Measurements from ENCODE around the gene HDDC3.
"Not testable (repeated sequence)": the region's sequence is repeated elsewhere in the genome, so short reads cannot be mapped to it uniquely, and the experiment has no call there.

The HDDC3 gene

GRCh38 chr15:90907838-90908507, 24.4 kb downstream of the HDDC3 start:
- no peak for DNase-seq

DNA sequence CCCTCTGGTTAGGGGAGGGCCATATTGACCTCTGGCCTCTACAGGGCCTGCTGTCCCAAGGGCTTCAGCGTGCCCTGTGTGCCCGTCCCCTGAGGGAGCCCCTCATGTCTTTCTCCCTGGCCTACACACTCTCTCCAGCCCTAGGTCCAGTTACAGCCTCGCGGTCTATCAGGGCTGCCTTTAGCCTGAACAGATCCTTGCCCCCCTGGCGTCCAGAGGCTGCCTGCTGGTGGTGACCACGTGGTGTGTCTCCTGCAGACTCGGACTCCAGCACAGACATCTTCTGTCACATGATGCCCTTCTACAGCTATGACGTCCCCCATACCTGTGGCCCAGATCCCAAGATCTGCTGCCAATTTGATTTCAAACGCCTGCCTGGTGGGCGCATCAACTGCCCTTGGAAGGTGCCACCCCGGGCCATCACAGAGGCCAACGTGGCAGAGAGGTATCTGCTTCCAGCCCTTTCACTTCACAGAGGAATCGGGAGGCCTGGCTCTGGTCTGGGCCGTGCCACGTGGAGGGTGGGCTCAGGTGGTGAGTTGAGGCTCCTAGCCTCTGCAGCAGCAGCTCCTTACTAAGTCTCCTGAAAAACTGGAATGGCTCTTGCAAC, 25.2 kb downstream of the HDDC3 start:
- DNase-seq: no peak

- DNase-seq: no peak
These were observed 26.0 kb downstream of the HDDC3 start for GRCh38 chr15:90906181-90906849.

DNA sequence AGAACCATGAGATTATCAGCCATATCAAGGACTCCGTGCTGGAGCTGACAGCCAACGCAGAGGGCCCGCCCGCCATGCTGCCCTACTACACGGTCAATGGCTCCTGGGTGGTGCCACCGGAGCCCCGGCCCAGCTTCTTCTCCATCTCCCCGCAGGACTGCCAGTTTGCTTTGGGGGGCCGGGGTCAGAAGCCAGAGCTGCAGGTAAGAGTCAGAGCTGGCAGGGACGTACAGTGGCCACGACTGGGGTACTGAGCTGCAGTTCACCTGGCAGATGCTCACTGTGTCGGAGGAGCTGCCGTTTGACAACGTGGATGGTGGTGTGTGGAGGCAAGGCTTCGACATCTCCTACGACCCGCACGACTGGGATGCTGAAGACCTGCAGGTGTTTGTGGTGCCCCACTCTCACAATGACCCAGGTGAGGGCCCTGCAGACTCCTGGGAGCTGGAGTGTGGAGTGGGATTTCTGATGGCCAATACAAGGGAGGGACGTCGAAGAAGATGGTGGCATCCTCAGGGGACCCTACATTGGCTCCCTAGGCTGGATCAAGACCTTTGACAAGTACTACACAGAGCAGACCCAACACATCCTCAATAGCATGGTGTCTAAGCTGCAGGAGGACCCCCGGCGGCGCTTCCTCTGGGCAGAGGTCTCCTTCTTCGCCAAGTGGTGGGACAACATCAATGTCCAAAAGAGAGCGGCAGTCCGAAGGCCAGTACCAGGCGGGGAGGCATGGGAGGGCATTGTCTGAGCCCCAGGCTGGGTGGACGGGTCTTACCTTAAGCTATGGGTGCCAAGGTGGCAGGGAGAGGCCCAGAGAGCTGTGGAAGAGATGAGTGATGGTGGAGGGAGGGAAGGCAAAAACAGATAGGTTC, 26.8 kb downstream of the HDDC3 start:
- DNase-seq: no peak

DNA sequence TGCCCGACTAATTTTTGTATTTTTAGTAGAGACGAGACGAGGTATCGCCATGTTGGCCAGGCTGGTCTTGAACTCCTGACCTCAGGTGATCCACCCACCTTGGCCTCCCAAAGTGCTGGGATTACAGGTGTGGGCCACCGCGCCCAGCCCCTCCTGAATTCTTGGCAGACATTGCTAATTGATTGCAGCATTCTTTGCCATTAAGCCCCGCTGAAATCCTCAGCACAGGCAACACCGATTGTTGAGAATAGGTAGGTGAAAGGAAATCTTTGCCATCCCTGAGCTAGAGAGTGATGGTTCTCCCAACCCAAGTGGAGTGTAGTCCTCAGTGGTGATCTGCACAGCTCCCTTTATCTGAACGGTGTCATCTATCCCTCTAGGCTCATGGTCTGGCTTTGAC, 27.6 kb downstream of the HDDC3 start:
- no peak for DNase-seq

DNA sequence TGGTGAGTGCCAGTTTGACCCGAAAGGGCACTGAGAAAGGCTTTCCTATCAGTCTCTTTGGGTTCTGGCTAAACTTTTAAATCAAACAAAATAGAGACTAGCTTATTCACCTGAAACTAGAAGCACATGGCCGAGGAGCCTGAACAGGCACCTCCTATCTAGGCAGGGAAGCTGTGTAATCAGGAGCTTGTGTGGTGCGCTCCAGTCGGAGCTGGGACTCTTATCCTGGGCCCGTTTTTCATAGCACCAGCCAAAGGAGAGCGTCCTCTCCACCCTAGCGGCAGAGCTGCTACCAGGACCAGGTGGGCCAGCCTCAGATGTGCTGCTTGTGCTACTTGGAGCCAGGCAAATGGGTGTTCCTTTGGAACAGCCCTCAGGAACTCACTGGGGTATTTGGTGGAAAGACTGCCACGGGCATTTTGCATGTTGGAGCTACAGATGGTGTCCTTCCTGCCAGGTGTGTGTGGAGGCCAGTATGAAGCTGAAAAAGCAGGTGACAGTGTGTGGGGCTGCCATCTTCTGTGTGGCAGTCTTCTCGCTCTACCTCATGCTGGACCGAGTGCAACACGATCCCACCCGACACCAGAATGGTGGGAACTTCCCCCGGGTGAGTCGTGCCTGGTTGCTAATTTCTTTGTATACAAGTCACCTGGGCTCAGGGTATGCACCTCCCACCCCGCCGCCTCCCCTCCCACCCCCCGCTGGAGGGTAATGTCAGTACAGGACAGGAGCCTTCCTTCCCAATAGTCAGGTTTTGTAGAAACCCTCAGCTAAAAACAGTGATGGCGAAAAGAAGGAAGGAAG, 28.4 kb downstream of the HDDC3 start:
- DNase-seq: peak; percentile 26 to 33

- peak; percentile 35 to 51 for DNase-seq
These were observed 29.3 kb downstream of the HDDC3 start, which contains the start of gene MAN2A2 for GRCh38 chr15:90902840-90903732. TSS of gene MAN2A2 (plus strand) at chr15:90903302. CDS start at chr15:90904208, 906 bp downstream.

DNA sequence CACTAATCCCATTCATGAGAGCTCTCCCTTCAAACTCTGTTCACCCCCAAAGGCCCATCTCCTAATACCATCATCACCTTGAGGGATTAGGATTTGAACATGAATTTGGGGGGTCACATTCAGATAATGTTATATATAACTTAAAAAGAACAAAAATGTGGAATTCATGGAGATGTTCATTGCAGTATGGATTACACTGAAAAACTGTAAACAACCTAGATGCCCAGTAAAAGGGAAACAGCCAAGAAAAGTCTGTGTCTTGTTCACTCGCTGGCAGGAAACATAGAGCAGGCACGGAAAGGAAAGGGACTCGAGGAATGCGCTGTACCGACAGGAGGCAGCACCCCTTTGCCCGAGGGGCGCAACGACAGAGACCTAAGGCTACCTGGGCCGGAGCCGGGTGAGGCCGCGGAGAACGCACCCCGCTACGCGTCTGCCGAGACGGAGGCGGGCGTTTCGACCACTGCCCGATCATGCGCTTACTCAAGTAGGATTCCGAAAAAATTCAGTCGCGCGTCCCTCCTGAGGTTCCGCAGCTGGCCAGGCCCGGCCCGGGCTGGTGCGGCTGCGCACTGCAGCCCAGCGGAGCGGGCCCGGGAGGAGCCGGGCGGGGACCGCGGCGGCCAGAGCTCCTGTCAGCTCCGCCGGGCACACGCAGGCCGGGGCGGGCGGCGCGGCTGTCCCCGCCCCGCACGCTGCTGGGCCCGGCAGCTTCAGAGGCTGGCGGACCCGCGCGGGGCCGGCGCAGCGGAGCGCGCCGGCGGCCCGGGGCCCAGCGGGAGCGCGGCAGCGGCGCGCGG, 30.1 kb downstream of the HDDC3 start:
- DNase-seq: peak; percentile 83 to 84

GRCh38 chr15:90901175-90902039, 30.9 kb downstream of the HDDC3 start:
- DNase-seq: no peak

GRCh38 chr15:90897131-90897655, 35.2 kb downstream of the HDDC3 start:
- not testable (repeated sequence) for DNase-seq

DNA sequence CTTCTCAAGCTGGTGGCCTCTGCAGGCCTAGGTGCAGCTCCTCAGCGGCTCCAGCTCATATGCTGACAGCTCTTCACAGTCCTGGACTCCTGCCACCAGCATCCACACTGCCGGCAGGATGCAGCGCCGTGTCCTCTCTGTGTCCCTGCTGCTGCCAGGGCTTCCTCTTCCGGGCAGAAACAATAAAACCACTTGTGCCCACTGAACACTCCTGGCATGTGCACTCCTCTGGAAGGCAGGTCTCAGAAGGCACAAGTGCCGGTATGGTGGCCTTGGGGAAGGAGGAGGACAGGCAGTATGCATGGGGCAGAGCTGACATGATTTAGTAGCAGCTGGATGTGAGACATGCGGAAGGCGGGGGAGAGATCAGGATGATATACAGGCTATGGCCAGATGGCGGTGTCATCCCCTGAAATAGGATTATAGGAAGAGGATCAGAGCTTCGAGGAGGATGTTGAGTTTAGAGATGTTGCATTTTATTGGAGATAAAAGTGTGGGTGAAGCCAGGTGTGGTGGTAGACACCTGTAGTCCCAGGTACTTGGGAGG, 36.7 kb downstream of the HDDC3 start:
- peak in 1 of 2 experiments; percentile 17 for DNase-seq

DNA sequence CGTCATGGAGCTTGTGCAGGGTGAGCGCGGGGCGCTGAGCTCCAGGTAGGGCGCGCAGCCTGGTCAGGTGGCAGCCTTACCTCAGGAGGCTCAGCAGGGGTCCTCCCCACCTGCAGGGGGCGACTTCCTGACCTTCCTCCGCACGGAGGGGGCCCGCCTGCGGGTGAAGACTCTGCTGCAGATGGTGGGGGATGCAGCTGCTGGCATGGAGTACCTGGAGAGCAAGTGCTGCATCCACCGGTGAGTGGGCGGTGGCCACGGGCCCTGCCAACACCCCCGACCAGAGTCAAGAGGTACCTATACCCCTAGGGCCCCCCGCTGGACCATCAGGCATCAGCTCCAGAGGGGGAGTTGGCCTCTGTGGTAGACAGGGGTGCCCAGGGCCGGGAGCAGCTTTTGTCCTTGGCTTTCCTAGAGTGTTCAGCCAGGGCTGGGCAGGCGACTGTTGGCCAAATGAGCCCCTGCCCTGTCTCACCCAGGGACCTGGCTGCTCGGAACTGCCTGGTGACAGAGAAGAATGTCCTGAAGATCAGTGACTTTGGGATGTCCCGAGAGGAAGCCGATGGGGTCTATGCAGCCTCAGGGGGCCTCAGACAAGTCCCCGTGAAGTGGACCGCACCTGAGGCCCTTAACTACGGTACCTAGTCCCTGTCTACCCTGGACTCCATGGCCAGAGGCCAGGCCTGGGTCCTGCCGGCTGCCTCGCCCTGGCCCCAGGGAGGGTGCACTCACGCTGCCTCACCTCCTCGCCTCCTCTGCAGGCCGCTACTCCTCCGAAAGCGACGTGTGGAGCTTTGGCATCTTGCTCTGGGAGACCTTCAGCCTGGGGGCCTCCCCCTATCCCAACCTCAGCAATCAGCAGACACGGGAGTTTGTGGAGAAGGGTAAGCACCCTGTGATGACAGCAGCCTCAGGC, 38.9 kb downstream of the HDDC3 start:
- DNase-seq: no peak

GRCh38 chr15:90892498-90893174, 39.7 kb downstream of the HDDC3 start:
- no peak for DNase-seq

- DNase-seq: no peak
These were observed 40.3 kb downstream of the HDDC3 start for GRCh38 chr15:90892023-90892422.

- no peak for DNase-seq
These were observed 40.9 kb downstream of the HDDC3 start for GRCh38 chr15:90891346-90891949.

GRCh38 chr15:90890839-90891238, 41.5 kb downstream of the HDDC3 start:
- DNase-seq: no peak
